Upper lobe of right lung (tissue), 1 donor: Measurements from ENCODE around the gene MYRFL. TPM values are rescaled to one million over a fixed set of nuclear protein-coding genes. Genes with fewer than 3 reads are reported as not detected.
"Not testable (repeated sequence)": the region's sequence is repeated elsewhere in the genome, so short reads cannot be mapped to it uniquely, and the experiment has no call there.

Experiments
- ATAC-seq: fragments of 200-7000 bp; cut with Tn5 transposase; one replicate; pipeline ENCODE4 v1.9.1; 2020; ENCODE audit warnings: mild to moderate bottlenecking, moderate library complexity
- DNase-seq: peaks from one replicate; pipeline ENCODE4 v3.0.0-alpha.2; 2020
- H3K27ac ChIP-seq: fragments of 200-600 bp; one replicate; pipeline ENCODE4 v1.8.0; 2022
- H3K27me3 ChIP-seq: fragments of 200-600 bp; one replicate; pipeline ENCODE4 v1.8.0; 2022; ENCODE audit warnings: mild to moderate bottlenecking
- H3K36me3 ChIP-seq: fragments of 200-600 bp; one replicate; pipeline ENCODE4 v1.8.0; 2022
- H3K4me1 ChIP-seq: fragments of 200-600 bp; one replicate; pipeline ENCODE4 v1.8.0; 2022
- H3K4me3 ChIP-seq: fragments of 200-600 bp; one replicate; pipeline ENCODE4 v1.8.0; 2022; ENCODE audit warnings: mild to moderate bottlenecking
- H3K9me3 ChIP-seq: fragments of 200-600 bp; one replicate; pipeline ENCODE4 v1.8.0; 2022
- CTCF ChIP-seq: fragments of 200-600 bp; IDR thresholded peaks from one replicate; pipeline ENCODE4 v1.8.0; 2022; ENCODE audit warnings: antibody characterized with exemption
- intact Hi-C: fragments of 100-400 bp; cut with DNase I; formaldehyde crosslinking; loops from one replicate; pipeline ENCODE4 v1.11.0; 2022
- total RNA-seq: library from RNA; stranded (reverse); fragmentation: NEBNext Ultra II Directional; extraction: Animal tissue kit (Norgen Biotek cat#: 25700); gene quantifications from one replicate; pipeline ENCODE4 v1.2.1, GENCODE V29; 2021
- donor health status: DM: no; HTN: yes; CAD: no; lungs with severe emphysema.

The MYRFL gene
- total RNA-seq, 1 donor from 2014 or later, result not detected

DNA sequence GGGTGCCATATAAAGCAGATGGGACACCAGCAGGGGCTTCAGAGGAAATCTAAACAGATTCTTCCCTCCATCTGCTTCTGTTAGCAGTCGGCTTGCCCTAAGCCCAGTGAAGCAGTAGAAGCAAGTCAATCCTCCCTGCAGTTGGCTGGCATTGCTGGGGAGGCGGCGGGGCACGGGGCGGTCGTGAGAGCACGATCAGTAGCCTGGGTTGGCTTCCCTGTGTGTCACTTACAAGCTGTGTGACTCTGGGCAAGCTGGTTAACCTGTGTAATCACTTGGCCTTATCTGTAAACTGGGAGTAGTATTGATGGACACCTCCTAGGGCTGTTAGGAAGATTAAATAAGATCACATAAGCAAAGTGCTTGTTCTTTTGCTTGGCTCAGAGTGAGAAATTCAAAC is 19.4 kb downstream of the MYRFL start:
- Histone ChIP-seq H3K4me1 (no peaks in the 10 kb centered on the region), H3K36me3 (no peaks in the 10 kb centered on the region), H3K27ac (no peak overlapping the region), H3K9me3 (no peaks in the 10 kb centered on the region), H3K4me3 (no peak overlapping the region), H3K27me3 (no peaks in the 10 kb centered on the region)
- TF ChIP-seq CTCF, result no peak
- DNase-seq, result no peak
- ATAC-seq, result no peak
- intact Hi-C loops, result no loop called here

DNA sequence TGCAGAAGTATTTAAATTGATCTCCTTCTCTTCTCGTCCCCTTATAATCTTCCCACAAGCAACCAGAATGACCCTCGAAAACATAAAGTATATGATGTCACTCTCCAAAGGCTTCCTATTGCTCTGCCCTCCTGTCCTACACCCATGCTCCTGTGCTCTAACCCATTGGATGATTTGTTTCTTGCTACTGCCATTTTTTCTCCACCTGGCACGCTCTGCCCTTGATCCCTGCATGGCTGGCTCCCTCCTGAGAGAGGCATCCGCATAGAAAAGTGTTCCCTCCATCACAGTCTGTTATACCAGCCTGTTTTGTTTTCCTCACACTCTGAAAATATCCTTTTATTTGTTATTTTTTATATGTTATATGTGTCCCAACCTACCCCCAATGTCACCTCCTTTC is 19.8 kb downstream of the MYRFL start:
- intact Hi-C loops, result no loop called here
- Histone ChIP-seq H3K9me3 (no peaks in the 10 kb centered on the region), H3K4me1 (no peaks in the 10 kb centered on the region), H3K4me3 (no peak overlapping the region), H3K27me3 (no peaks in the 10 kb centered on the region), H3K27ac (no peak overlapping the region), H3K36me3 (no peaks in the 10 kb centered on the region)
- ATAC-seq (no peak), DNase-seq (no peak)
- TF ChIP-seq CTCF, result no peak

- H3K4me1 ChIP-seq, result no peaks in the 10 kb centered on the region
- ATAC-seq, result no peak
- TF ChIP-seq CTCF, result no peak
- no peaks in the 10 kb centered on the region for H3K27me3 ChIP-seq
- H3K36me3 ChIP-seq, result no peaks in the 10 kb centered on the region
- DNase-seq, result no peak
- H3K27ac ChIP-seq, result no peak overlapping the region
- H3K9me3 ChIP-seq, result no peaks in the 10 kb centered on the region
- intact Hi-C loops, result no loop called here
- no peak overlapping the region for H3K4me3 ChIP-seq
Observed at GRCh38 chr12:69846976-69847375, 21.9 kb downstream of the MYRFL start.

DNA sequence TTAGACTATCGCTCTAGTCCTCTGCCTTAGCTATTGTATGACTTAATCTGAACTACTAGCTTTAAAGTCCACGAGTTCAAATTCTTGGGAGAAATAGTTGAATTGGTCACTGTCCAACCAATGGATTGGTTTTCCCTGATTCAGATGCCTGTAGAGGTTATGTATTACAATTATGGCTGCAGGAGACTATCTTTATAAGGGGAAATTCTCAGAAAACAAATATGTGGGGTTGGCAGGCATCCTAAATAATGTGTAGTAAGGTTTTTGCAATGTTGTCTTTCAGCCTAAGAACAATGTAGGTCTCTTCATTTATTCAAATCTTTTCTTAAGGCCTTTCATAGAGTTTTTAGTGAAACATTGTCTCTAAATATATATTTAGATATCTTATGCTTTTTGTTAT is 26.9 kb downstream of the MYRFL start:
- no peak overlapping the region for H3K27ac ChIP-seq
- no peak for TF ChIP-seq CTCF
- intact Hi-C loops, result no loop called here
- no peak for ATAC-seq
- H3K4me3 ChIP-seq, result no peak overlapping the region
- no peak for DNase-seq
- no peaks in the 10 kb centered on the region for H3K27me3 ChIP-seq
- H3K4me1 ChIP-seq, result no peaks in the 10 kb centered on the region
- no peaks in the 10 kb centered on the region for H3K9me3 ChIP-seq
- no peaks in the 10 kb centered on the region for H3K36me3 ChIP-seq

DNA sequence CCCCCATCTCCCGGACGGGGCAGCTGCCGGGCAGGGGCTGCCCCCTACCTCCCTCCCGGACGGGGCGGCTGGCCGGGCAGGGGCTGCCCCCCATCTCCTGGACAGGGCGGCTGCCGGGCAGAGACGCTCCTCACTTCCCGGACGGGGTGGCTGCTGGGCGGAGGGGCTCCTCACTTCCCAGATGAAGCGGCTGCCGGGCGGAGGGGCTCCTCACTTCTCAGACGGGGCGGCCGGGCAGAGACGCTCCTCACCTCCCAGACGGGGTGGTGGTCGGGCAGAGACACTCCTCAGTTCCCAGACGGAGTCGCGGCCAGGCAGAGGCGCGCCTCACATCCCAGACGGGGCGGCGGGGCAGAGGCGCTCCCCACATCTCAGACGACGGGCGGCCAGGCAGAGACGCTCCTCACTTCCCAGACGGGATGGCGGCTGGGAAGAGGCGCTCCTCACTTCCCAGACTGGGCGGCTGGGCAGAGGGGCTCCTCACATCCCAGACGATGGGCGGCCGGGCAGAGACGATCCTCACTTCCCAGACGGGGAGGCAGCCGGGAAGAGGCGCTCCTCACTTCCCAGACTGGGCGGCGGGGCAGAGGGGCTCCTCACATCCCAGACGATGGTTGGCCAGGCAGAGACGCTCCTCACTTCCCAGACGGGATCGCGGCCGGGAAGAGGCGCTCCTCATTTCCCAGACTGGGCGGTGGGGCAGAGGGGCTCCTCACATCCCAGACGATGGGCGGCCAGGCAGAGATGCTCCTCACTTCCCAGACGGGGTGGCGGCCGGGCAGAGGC is 28.3 kb downstream of the MYRFL start:
- H3K4me1 ChIP-seq, H3K36me3 ChIP-seq, H3K27ac ChIP-seq, ATAC-seq, intact Hi-C loops, H3K27me3 ChIP-seq, DNase-seq, H3K9me3 ChIP-seq, H3K4me3 ChIP-seq: not testable (repeated sequence)

DNA sequence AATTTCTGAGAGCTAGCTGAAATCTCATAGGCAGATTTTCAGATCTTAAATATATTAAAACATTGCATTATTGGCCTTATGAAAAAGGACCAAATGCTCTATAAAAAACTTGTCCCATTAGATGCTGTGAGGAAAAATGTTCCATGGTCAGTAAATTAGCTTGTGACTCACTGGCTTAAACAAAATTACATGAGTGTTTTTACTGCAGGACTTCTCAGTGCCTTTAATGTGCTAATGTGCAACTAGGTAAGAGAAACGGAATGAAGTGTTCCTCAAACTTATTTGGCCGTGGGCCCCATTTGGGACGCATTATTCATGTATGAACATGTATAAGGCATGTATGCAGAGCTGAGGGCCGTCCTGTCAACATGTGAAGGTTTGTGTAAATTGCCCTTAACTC is 41.7 kb downstream of the MYRFL start:
- Histone ChIP-seq H3K36me3 (no peaks in the 10 kb centered on the region), H3K27me3 (no peaks in the 10 kb centered on the region), H3K4me1 (no peaks in the 10 kb centered on the region), H3K4me3 (no peak overlapping the region), H3K27ac (no peak overlapping the region), H3K9me3 (no peaks in the 10 kb centered on the region)
- DNase-seq, result no peak
- no peak for ATAC-seq
- TF ChIP-seq CTCF, result no peak
- intact Hi-C loops, result no loop called here
